Measurements from ENCODE around the gene SMIM10L1. TPM values are rescaled to one million over a fixed set of nuclear protein-coding genes. Genes with fewer than 3 reads are reported as not detected.

The SMIM10L1 gene
- total RNA-seq, 1 experiment from 2014 or later = 10.8 TPM

DNA sequence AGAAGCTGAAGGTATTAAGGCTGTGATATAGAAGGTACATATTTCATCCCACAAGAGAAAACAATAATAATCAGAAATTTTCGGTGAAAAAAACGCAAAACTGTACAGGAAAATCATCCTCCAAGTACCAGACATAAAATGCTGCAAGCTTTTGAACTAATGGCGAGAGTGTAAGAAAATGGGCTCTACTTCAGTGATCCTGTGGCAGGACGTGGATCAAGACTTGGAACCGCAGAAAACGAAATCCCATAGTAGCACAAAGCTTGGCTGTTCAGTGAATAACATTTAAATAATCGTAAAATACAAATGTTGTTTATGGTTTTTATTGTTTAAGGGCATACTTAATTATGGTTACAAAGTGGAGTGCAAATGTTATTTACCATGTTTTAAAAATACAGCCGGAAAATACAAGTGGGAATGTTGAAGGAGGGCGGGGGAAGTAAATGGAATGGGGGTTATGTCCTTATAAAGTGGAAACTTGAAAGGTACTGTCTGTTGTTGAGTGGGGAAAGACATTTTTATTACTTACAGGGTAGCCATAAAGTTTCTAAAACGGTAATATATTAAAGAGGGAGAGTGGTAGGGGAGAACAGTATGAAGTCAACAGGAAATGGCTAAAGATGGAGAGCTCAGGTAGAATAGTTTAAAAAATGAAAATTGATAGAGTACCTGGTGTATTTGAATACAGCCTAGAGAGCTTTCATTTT lies 1.1 kb downstream of the SMIM10L1 start:
- intact Hi-C loops (cut with micrococcal nuclease; ENCODE audit: unreplicated experiment) = no loop called here
- H3K4me2 ChIP-seq = peak overlapping the region; percentile 99
- H3F3A ChIP-seq (ENCODE audit: insufficient read depth, low read depth) = no peaks in the 10 kb centered on the region

GRCh38 chr12:11174022-11174421 lies 3.0 kb downstream of the SMIM10L1 start:
- Histone ChIP-seq H3K27ac (no peak overlapping the region), H3K27me3 (ENCODE audit: insufficient read depth, low read depth) (no peaks in the 10 kb centered on the region), H3K4me1 (replicated peaks; ENCODE audit: insufficient read depth) (peaks cover 8% of the 10 kb centered on the region; the same call in 1 of the 2 replicates), H3K9me3 (ENCODE audit: insufficient read depth, low read depth) (no peaks in the 10 kb centered on the region), H3F3A (ENCODE audit: insufficient read depth, low read depth) (no peaks in the 10 kb centered on the region), H3K79me2 (ENCODE audit: low read depth) (peaks cover 47% of the 10 kb centered on the region), H3K4me2 (no peak overlapping the region), H3K9me2 (ENCODE audit: insufficient read depth) (no peaks in the 10 kb centered on the region), H3K36me3 (ENCODE audit: low read depth) (no peaks in the 10 kb centered on the region; the same call in 1 of the 2 replicates), H2AFZ (no peak overlapping the region), H4K20me1 (ENCODE audit: insufficient read depth) (no peaks in the 10 kb centered on the region), H3K4me3 (no peak overlapping the region)
- TF ChIP-seq, protein P1, sequence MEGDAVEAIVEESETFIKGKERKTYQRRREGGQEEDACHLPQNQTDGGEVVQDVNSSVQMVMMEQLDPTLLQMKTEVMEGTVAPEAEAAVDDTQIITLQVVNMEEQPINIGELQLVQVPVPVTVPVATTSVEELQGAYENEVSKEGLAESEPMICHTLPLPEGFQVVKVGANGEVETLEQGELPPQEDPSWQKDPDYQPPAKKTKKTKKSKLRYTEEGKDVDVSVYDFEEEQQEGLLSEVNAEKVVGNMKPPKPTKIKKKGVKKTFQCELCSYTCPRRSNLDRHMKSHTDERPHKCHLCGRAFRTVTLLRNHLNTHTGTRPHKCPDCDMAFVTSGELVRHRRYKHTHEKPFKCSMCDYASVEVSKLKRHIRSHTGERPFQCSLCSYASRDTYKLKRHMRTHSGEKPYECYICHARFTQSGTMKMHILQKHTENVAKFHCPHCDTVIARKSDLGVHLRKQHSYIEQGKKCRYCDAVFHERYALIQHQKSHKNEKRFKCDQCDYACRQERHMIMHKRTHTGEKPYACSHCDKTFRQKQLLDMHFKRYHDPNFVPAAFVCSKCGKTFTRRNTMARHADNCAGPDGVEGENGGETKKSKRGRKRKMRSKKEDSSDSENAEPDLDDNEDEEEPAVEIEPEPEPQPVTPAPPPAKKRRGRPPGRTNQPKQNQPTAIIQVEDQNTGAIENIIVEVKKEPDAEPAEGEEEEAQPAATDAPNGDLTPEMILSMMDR (conservative IDR thresholded peaks at IDR 0.05) = no peak
- TF ChIP-seq EZH2 (IDR thresholded peaks at IDR 0.05; ENCODE audit: low read depth) = no peak
- ChIA-PET CTCF (interaction anchor here (0.6 kb wide), 1 partner anchor 309 kb away, joined by 3 read pairs; no protein-coding TSS in a partner anchor), POLR2A (ENCODE audit: unreplicated experiment) (no interaction called here)
- DNase-seq = no peak
- intact Hi-C loops (cut with micrococcal nuclease; ENCODE audit: unreplicated experiment) = no loop called here
- no TSS peak for BruUV-seq (replicated peaks)

More for the DNA sequence above, 1.1 kb downstream of the SMIM10L1 start:
- CTCF ChIA-PET = no interaction called here
- peak overlapping the region; percentile 91 for H2AFZ ChIP-seq
- DNase-seq = no peak
- peaks cover 8% of the 10 kb centered on the region; the same call in 1 of the 2 replicates for H3K4me1 ChIP-seq (replicated peaks; ENCODE audit: insufficient read depth)
- POLR2A ChIA-PET (ENCODE audit: unreplicated experiment) = interaction anchor here (0.5 to 0.7 kb wide), 5 partner anchors 18 to 899 kb away, joined by 3 to 5 read pairs (median 4); partner anchors contain the start of gene MAGOHB
- TF ChIP-seq, protein P1 (conservative IDR thresholded peaks at IDR 0.05) = no peak
- TF ChIP-seq EZH2 (IDR thresholded peaks at IDR 0.05; ENCODE audit: low read depth) = no peak
- no peaks in the 10 kb centered on the region; the same call in 1 of the 2 replicates for H3K36me3 ChIP-seq (ENCODE audit: low read depth)
- BruUV-seq (replicated peaks) = TSS peak; percentile 69
- H4K20me1 ChIP-seq (ENCODE audit: insufficient read depth) = no peaks in the 10 kb centered on the region
- H3K27ac ChIP-seq = peak overlapping the region; percentile 73
- no peaks in the 10 kb centered on the region for H3K27me3 ChIP-seq (ENCODE audit: insufficient read depth, low read depth)
- no peaks in the 10 kb centered on the region for H3K9me2 ChIP-seq (ENCODE audit: insufficient read depth)
- no peaks in the 10 kb centered on the region for H3K9me3 ChIP-seq (ENCODE audit: insufficient read depth, low read depth)
- peak overlapping the region; percentile 75 for H3K4me3 ChIP-seq
- peaks cover 56% of the 10 kb centered on the region for H3K79me2 ChIP-seq (ENCODE audit: low read depth)

GRCh38 chr12:11178250-11178649 lies 7.3 kb downstream of the SMIM10L1 start:
- TF ChIP-seq, protein P1 (conservative IDR thresholded peaks at IDR 0.05) = no peak
- TF ChIP-seq EZH2 (IDR thresholded peaks at IDR 0.05; ENCODE audit: low read depth) = no peak
- H3K4me1 ChIP-seq (replicated peaks; ENCODE audit: insufficient read depth) = no peaks in the 10 kb centered on the region; the same call in 1 of the 2 replicates
- peaks cover 11% of the 10 kb centered on the region for H3K79me2 ChIP-seq (ENCODE audit: low read depth)
- ChIA-PET CTCF (no interaction called here), POLR2A (ENCODE audit: unreplicated experiment) (no interaction called here)
- H3K9me2 ChIP-seq (ENCODE audit: insufficient read depth) = no peaks in the 10 kb centered on the region
- no TSS peak for BruUV-seq (replicated peaks)
- H3K4me2 ChIP-seq = no peak overlapping the region
- intact Hi-C loops (cut with micrococcal nuclease; ENCODE audit: unreplicated experiment) = no loop called here
- no peaks in the 10 kb centered on the region for H3K9me3 ChIP-seq (ENCODE audit: insufficient read depth, low read depth)
- H3K36me3 ChIP-seq (ENCODE audit: low read depth) = no peaks in the 10 kb centered on the region
- no peak overlapping the region for H3K4me3 ChIP-seq
- H2AFZ ChIP-seq = no peak overlapping the region
- H4K20me1 ChIP-seq (ENCODE audit: insufficient read depth) = no peaks in the 10 kb centered on the region
- no peaks in the 10 kb centered on the region for H3F3A ChIP-seq (ENCODE audit: insufficient read depth, low read depth)
- H3K27ac ChIP-seq = no peak overlapping the region
- H3K27me3 ChIP-seq (ENCODE audit: insufficient read depth, low read depth) = no peaks in the 10 kb centered on the region
- DNase-seq = no peak

All from PC-9 (cell line).